Measurements from ENCODE around the gene LYRM2.

- TF ChIP-seq CTCF (IDR thresholded peaks at IDR 0.05) (no peak), POLR2A (IDR thresholded peaks at IDR 0.05) (no peak)
These were observed 41.6 kb upstream of the LYRM2 start for GRCh38 chr6:89680150-89680549.
